Ishikawa (cell line): ENCODE measurements around the gene GREM1.

Experiments
- CEBPB ChIP-seq: IDR thresholded peaks from 2 replicates; pipeline ENCODE4 v1.6.1; 2012
- CREB1 ChIP-seq: IDR thresholded peaks from 2 replicates; pipeline ENCODE4 v1.6.1; 2012; ENCODE audit warnings: low read depth
- EGR1 ChIP-seq: IDR thresholded peaks from 2 replicates; pipeline ENCODE4 v1.6.1; 2012
- EP300 ChIP-seq: IDR thresholded peaks from 2 replicates; pipeline ENCODE4 v1.6.1; 2012; ENCODE audit warnings: borderline replicate concordance
- FOXM1 ChIP-seq: IDR thresholded peaks from 2 replicates; pipeline ENCODE4 v1.6.1; 2012; ENCODE audit warnings: low read depth, borderline replicate concordance
- NFIC ChIP-seq: IDR thresholded peaks from 2 replicates; pipeline ENCODE4 v1.6.1; 2012
- RAD21 ChIP-seq: IDR thresholded peaks from 2 replicates; pipeline ENCODE4 v1.6.1; 2012; ENCODE audit warnings: low read depth
- REST ChIP-seq: IDR thresholded peaks from 2 replicates; pipeline ENCODE4 v1.6.1; 2012; ENCODE audit warnings: low read depth, mild to moderate bottlenecking
- TAF1 ChIP-seq: IDR thresholded peaks from 2 replicates; pipeline ENCODE4 v1.6.1; 2012; ENCODE audit warnings: low read depth, mild to moderate bottlenecking
- TCF12 ChIP-seq: IDR thresholded peaks from 2 replicates; pipeline ENCODE4 v1.6.1; 2012; ENCODE audit warnings: low read depth
- TEAD4 ChIP-seq: IDR thresholded peaks from 2 replicates; pipeline ENCODE4 v1.6.1; 2012
- USF1 ChIP-seq: IDR thresholded peaks from 2 replicates; pipeline ENCODE4 v1.6.1; 2012
- YY1 ChIP-seq: IDR thresholded peaks from 2 replicates; pipeline ENCODE4 v1.6.1; 2012; ENCODE audit warnings: low read depth
- ZBTB7A ChIP-seq: IDR thresholded peaks from 2 replicates; pipeline ENCODE4 v1.6.1; 2012; ENCODE audit warnings: low read depth
- TF ChIP-seq, protein P1 (sequence below): IDR thresholded peaks from 2 replicates; pipeline ENCODE4 v1.6.1; 2012

The GREM1 gene

GRCh38 chr15:32778391-32779176 is 60.8 kb downstream of the GREM1 start:
- TF ChIP-seq CREB1 (no peak), ZBTB7A (no peak), USF1 (no peak), EP300 (no peak), REST (no peak), EGR1 (no peak), CEBPB (no peak), RAD21 (no peak), FOXM1 (no peak), TAF1 (no peak), NFIC (no peak), YY1 (no peak), TCF12 (no peak), TEAD4 (no peak)
- TF ChIP-seq, protein P1, sequence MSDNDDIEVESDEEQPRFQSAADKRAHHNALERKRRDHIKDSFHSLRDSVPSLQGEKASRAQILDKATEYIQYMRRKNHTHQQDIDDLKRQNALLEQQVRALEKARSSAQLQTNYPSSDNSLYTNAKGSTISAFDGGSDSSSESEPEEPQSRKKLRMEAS: no peak

DNA sequence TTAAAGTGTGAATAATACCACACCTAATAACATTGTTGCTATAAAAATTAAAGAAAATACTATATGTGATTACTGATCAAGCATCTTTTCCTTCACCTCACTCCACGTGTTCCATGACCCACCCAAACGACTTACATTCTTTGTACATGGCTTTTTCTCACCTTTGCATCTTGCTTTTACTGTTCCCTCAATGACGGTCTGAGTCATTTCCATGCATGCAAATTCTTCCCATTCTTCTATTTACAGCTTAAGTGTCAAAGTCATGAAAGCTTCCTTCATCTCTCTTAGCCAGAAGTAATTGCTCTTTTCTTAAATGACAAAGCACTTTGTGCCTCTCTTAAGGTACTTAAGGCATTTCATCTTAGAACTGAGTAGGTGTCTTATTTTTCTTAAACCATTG is 64.0 kb downstream of the GREM1 start:
- TF ChIP-seq REST (no peak), FOXM1 (no peak), RAD21 (no peak), TAF1 (no peak), CEBPB (no peak), USF1 (no peak), EGR1 (no peak)

DNA sequence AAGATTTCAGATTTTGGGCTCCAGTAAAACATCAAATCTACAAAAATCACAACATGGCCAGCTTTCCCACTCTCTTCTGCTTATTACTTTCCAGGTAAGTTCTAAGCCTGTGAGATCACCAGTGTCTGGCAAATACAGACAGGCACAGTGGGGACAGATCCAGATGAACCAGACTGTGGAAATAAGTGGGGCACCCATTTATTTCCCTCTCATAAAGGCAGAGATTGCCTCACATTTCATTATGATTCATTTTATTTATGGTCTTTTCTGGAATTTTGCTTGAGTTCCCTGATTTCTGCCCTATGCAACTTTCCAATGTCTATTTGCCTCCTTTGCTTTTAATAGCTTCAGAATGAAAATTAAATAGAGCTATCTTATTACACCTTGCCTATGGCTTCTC is 66.8 kb downstream of the GREM1 start:
- TF ChIP-seq CREB1 (no peak), FOXM1 (no peak), NFIC (no peak), ZBTB7A (no peak), TCF12 (no peak), EGR1 (no peak), YY1 (no peak), RAD21 (no peak), USF1 (no peak), REST (no peak), TEAD4 (no peak), EP300 (no peak)
- TF ChIP-seq, protein P1: no peak

DNA sequence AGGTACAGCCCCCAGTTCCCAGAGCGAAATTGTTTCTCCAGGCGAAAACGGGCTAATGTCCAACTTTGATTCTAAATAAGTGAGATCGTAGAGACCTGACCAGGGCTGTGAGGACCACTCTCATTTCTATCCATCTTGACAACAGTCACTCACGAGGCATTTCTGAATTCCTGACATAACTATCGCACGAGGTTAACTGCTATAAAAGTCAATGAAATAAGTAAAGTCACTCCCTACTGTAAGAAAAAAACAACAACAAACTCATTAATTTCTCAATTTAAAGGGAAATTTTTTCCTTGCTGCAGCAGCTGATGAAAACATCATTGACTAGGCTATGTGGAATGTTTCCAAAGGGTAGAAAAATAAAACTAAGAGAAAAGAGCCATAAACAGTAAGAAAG is 69.1 kb downstream of the GREM1 start:
- no peak for TF ChIP-seq TCF12
- no peak for TF ChIP-seq EP300
- no peak for TF ChIP-seq CREB1
- no peak for TF ChIP-seq CEBPB
- TF ChIP-seq REST: no peak
- no peak for TF ChIP-seq RAD21
- TF ChIP-seq TAF1: no peak
- no peak for TF ChIP-seq ZBTB7A
- TF ChIP-seq TEAD4: no peak
- TF ChIP-seq FOXM1: no peak
- no peak for TF ChIP-seq EGR1
- no peak for TF ChIP-seq YY1
- TF ChIP-seq USF1: no peak
- no peak for TF ChIP-seq NFIC
- TF ChIP-seq, protein P1: no peak
